CD14-positive monocyte (primary cell): ENCODE results near the gene CRTC3. TPM values are rescaled to one million over a fixed set of nuclear protein-coding genes. Genes with fewer than 3 reads are reported as not detected.

Experiments used
- DNase-seq, 3 donors: peaks; one replicate each; pipeline ENCODE4 v3.0.0-alpha.2; 2011 to 2022
- H2AFZ ChIP-seq: 2 replicates; pipeline ENCODE4 v1.6.0; 2012; ENCODE audit warnings: mild to moderate bottlenecking, low read depth, low read length, inconsistent platforms; ENCODE audit not compliant: insufficient read depth, poor library complexity, severe bottlenecking
- H3K27ac ChIP-seq, 2 donors: 1 replicate in 1 of 2; 2 replicates in 1 of 2; pipeline ENCODE4 v1.5.1; 2012 to 2013; ENCODE audit warnings: low read length in 2 of 2, control low read depth in 1 of 2, inconsistent platforms in 1 of 2, low read depth in 1 of 2, mild to moderate bottlenecking in 1 of 2
- H3K27me3 ChIP-seq, 2 donors: one replicate each; pipeline versions ENCODE4 v1.6.0 to v1.6.1; 2011 to 2013; ENCODE audit warnings: low read length in 2 of 2; ENCODE audit not compliant: control insufficient read depth in 2 of 2, insufficient read depth in 2 of 2
- H3K36me3 ChIP-seq, 2 donors: replicated peaks in 1 of 2; 1 replicate in 1 of 2; 2 replicates in 1 of 2; pipeline versions ENCODE4 v1.5.1 to v1.6.1; 2012 to 2013; ENCODE audit warnings: low read length in 2 of 2, control low read depth in 1 of 2, inconsistent platforms in 1 of 2, mild to moderate bottlenecking in 1 of 2; ENCODE audit not compliant: insufficient read depth in 2 of 2, control insufficient read depth in 1 of 2
- H3K4me1 ChIP-seq, 2 donors: 1 replicate in 1 of 2; 2 replicates in 1 of 2; pipeline versions ENCODE4 v1.5.1 to v1.6.1; 2012 to 2013; ENCODE audit warnings: low read length in 2 of 2, control low read depth in 1 of 2, inconsistent platforms in 1 of 2, mild to moderate bottlenecking in 1 of 2, moderate library complexity in 1 of 2; ENCODE audit not compliant: insufficient read depth in 2 of 2, control insufficient read depth in 1 of 2
- H3K4me2 ChIP-seq: replicated peaks from 2 replicates; pipeline ENCODE3; 2012; ENCODE audit warnings: low read length, moderate library complexity, mild to moderate bottlenecking; ENCODE audit not compliant: poor library complexity, severe bottlenecking; ENCODE audit errors: extremely low read depth
- H3K4me3 ChIP-seq, 3 experiments: fragments of 200-600 bp in 1 of 3; sonication (generic) in 1 of 3; replicated peaks in 1 of 3; 1 replicate in 2 of 3; 2 replicates in 1 of 3; pipeline ENCODE4 v1.5.1; 2011 to 2013; ENCODE audit warnings: low read length in 3 of 3, mild to moderate bottlenecking in 3 of 3, control low read depth in 2 of 3, low read depth in 2 of 3, inconsistent platforms in 1 of 3, moderate library complexity in 1 of 3
- H3K79me2 ChIP-seq: 2 replicates; pipeline ENCODE4 v1.6.0; 2012; ENCODE audit warnings: mild to moderate bottlenecking, control low read depth, inconsistent platforms, low read length, moderate library complexity; ENCODE audit not compliant: insufficient read depth
- H3K9ac ChIP-seq: 2 replicates; pipeline ENCODE4 v1.6.0; 2017; ENCODE audit warnings: low read length, mild to moderate bottlenecking; ENCODE audit not compliant: insufficient read depth, poor library complexity, severe bottlenecking
- H3K9me3 ChIP-seq, 2 donors: replicated peaks in 1 of 2; 1 replicate in 1 of 2; 2 replicates in 1 of 2; pipeline versions ENCODE4 v1.5.1 to v1.6.1; 2012 to 2013; ENCODE audit warnings: low read length in 2 of 2, control low read depth in 1 of 2; ENCODE audit not compliant: control insufficient read depth in 1 of 2, insufficient read depth in 1 of 2
- H4K20me1 ChIP-seq: 2 replicates; pipeline ENCODE4 v1.6.0; 2012; ENCODE audit warnings: mild to moderate bottlenecking, low read length, control low read depth, moderate library complexity; ENCODE audit not compliant: insufficient read depth
- H3K27ac Mint-ChIP-seq, 7 donors: one replicate each; pipeline ENCODE4 v1.8.0; 2020; ENCODE audit warnings: mild to moderate bottlenecking in 7 of 7, mixed read lengths in 7 of 7, moderate library complexity in 6 of 7, inconsistent platforms in 2 of 7
- H3K27me3 Mint-ChIP-seq, 3 donors: one replicate each; pipeline ENCODE4 v1.8.0; 2021 to 2022; ENCODE audit warnings: low read depth in 3 of 3, mild to moderate bottlenecking in 3 of 3, mixed read lengths in 3 of 3, moderate library complexity in 3 of 3, inconsistent platforms in 1 of 3
- H3K36me3 Mint-ChIP-seq, 2 donors: one replicate each; pipeline ENCODE4 v1.8.0; 2020; ENCODE audit warnings: mixed read lengths in 2 of 2, inconsistent platforms in 1 of 2, mild to moderate bottlenecking in 1 of 2
- H3K4me1 Mint-ChIP-seq: one replicate; pipeline ENCODE4 v1.8.0; 2020; ENCODE audit warnings: mild to moderate bottlenecking, mixed read lengths
- H3K4me3 Mint-ChIP-seq, 2 donors: one replicate each; pipeline ENCODE4 v1.8.0; 2020; ENCODE audit warnings: mild to moderate bottlenecking in 2 of 2, mixed read lengths in 2 of 2, moderate library complexity in 1 of 2
- H3K9me3 Mint-ChIP-seq, 7 donors: one replicate each; pipeline ENCODE4 v1.8.0; 2020 to 2022; ENCODE audit warnings: mixed read lengths in 7 of 7, mild to moderate bottlenecking in 6 of 7, moderate library complexity in 6 of 7, inconsistent platforms in 2 of 7
- CTCF ChIP-seq: fragments of 200-600 bp; IDR thresholded peaks from one replicate; pipeline ENCODE4 v1.8.0; 2022; ENCODE audit warnings: antibody characterized with exemption, mild to moderate bottlenecking
- WGBS: methylation state at CpG from one replicate; pipeline ENCODE4 v1.1.5; 2013; ENCODE audit warnings: missing lambda C conversion rate; ENCODE audit not compliant: insufficient coverage; 5-methylcytosine and 5-hydroxymethylcytosine counted together
- intact Hi-C, 2 donors: fragments of 100-400 bp; cut with micrococcal nuclease; formaldehyde crosslinking; loops; one replicate each; pipeline versions ENCODE4 v1.15.0 to v1.15.1; 2023
- polyA plus RNA-seq, 3 donors: library from polyadenylated mRNA; depleted of rRNA in 1 of 3; unstranded in 2 of 3; stranded (reverse) in 1 of 3; fragments of 300-500 nt in 2 of 3; fragments of >200 nt in 1 of 3; fragmentation: Illumina TruSeq in 2 of 3; gene quantifications; 1 replicate in 2 of 3; 2 replicates in 1 of 3; pipeline ENCODE4 v1.2.3, GENCODE V29; 2012 to 2021

The CRTC3 gene
- polyA plus RNA-seq, 3 donors: 6.0 to 25.4 (median 12.2) TPM

DNA sequence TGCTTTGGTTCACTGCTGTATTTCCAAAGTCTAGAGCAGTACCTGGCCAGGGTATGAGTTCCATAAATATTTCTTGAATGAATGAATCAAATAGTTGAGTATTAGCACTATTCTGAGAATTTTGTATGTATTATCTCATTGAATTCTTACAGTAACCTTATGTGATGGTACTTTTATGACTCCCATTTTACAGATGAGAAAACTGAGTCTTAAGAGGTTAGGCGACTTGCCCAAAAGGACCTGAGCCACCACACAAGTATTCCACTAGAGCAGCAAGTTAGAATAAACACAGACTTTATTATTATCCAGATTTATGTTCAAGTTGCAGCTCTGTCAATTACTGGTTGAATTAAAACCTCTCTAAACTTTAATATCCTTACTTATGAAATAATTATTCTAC is 29.4 kb downstream of the CRTC3 start:
- peaks cover 63% of the 10 kb centered on the region for H3K4me1 Mint-ChIP-seq
- Histone ChIP-seq H3K27me3 (no peaks in the 10 kb centered on the region), H3K79me2 (peaks cover 45% of the 10 kb centered on the region), H2AFZ (no peak overlapping the region), H3K4me2 (no peak overlapping the region), H3K36me3 (peaks cover 0 to 8% of the 10 kb centered on the region in 2 donors), H3K4me1 (peaks cover 55 to 61% of the 10 kb centered on the region in 2 donors), H3K27ac (no peak overlapping the region), H3K9ac (no peak overlapping the region), H3K4me3 (no peak overlapping the region), H3K9me3 (no peaks in the 10 kb centered on the region), H4K20me1 (peaks cover 10% of the 10 kb centered on the region)
- no CpG with 5 or more reads among the region's 1 CpG for WGBS
- peaks cover 0 to 3% (median 0%) of the 10 kb centered on the region in 3 donors for H3K27me3 Mint-ChIP-seq
- peaks cover 0 to 2% (median 0%) of the 10 kb centered on the region in 7 donors for H3K9me3 Mint-ChIP-seq
- peaks cover 28% of the 10 kb centered on the region in 2 donors for H3K36me3 Mint-ChIP-seq
- intact Hi-C loops: no loop called here
- peak overlapping the region in 1 of 7 donors; percentile 16 for H3K27ac Mint-ChIP-seq
- no peak overlapping the region for H3K4me3 Mint-ChIP-seq
- TF ChIP-seq CTCF: no peak
- DNase-seq: no peak

DNA sequence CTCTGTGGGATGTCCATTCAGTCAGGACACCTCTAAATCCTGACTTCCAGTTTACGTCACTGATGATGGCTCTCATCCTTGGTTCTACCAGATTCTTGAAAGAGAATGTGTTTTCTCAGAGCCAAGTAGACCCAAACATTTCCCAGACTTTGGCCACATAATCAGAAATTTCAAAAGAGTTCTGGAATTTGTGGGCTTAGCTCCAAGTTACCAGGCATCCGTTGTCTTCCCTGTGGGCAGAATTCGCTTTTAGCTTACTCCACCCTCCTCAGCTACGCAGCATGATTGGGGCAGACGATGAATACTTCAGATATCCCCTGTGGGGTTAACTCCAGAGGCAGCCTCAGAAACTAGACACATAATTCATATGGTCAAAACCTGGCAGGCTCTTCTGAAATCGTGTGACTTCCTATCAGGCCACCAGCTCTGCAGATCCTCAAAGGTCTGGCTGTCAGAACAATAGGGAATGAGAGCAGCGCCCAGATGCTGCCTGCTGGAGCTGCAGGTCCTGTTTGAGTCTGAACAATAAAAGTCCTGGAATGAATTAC is 30.6 kb downstream of the CRTC3 start:
- Histone ChIP-seq H3K9me3 (no peaks in the 10 kb centered on the region), H3K27me3 (no peaks in the 10 kb centered on the region), H3K4me3 (no peak overlapping the region), H3K4me1 (peaks cover 60 to 64% of the 10 kb centered on the region in 2 donors), H3K79me2 (peaks cover 40% of the 10 kb centered on the region), H2AFZ (no peak overlapping the region), H3K9ac (no peak overlapping the region), H3K36me3 (peaks cover 0 to 8% of the 10 kb centered on the region in 2 donors), H3K4me2 (no peak overlapping the region), H3K27ac (no peak overlapping the region), H4K20me1 (peaks cover 7% of the 10 kb centered on the region)
- H3K27me3 Mint-ChIP-seq: peaks cover 0 to 3% (median 0%) of the 10 kb centered on the region in 3 donors
- no peak overlapping the region for H3K4me3 Mint-ChIP-seq
- intact Hi-C loops: loop anchor here in 1 of 2 donors (5.0 to 10.0 kb wide), 2 partner anchors 37 to 304 kb away; partner anchors contain the start of gene FURIN
- 86% methylated on average over 7 of the region's 7 CpGs for WGBS
- H3K27ac Mint-ChIP-seq: no peak overlapping the region
- no peak for TF ChIP-seq CTCF
- peaks cover 0 to 2% (median 0%) of the 10 kb centered on the region in 7 donors for H3K9me3 Mint-ChIP-seq
- peaks cover 19 to 24% of the 10 kb centered on the region in 2 donors for H3K36me3 Mint-ChIP-seq
- peaks cover 67% of the 10 kb centered on the region for H3K4me1 Mint-ChIP-seq
- DNase-seq: no peak
